Measurements from ENCODE around the gene PCBP3. TPM values are rescaled to one million over a fixed set of nuclear protein-coding genes. Genes with fewer than 3 reads are reported as not detected.

The PCBP3 gene
- total and polyA plus RNA-seq, 2 of the 8 experiments (the other 6 are each of a cell fraction or from before 2014, with no cell fraction given) = 3.5 to 6.3 TPM

DNA sequence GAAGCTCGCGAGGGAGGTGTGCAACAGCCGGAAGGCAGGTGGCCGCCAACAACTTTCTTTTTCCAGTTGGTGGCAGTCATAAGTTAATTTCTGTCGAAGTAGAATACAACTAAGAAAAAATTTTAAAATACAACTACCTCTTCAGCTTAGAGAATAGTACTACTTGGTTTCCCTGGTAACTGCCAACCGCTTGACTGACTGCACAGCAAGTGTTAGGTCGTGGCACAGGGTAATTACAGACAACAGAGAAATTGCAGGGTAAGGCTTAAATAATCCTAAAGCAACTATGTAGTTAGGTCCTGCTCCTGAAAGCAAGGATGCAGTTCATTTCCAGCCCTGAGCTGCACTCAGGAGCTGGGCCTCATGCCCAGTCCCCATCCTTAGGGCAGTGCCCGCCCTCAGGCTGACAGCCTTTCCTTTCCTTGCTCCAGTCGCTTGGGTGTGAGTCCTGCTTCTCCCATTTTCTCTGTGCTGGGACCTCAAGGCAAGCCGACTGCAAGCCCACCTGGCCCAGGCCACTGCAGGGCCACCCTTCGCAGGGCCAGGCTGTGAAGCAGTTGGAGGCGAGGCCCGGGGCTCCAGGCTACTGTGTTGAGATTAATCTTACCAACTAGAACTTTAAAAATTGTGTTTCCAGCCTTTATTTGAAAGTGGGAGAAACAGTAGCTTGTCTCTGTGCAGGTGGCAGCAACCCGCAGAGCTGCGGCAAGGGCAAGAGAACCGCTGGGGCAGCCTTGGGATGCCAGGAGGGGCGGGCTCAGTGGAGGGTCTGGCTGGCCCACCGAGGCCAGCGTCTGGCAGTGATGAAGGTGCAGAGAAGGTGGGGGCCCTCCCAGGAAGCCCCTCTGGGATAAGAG, 148.3 kb downstream of the PCBP3 start (continued):
- no peak for TF ChIP-seq SRF (IDR thresholded peaks at IDR 0.05; ENCODE audit: low read depth, low read length)
- TF ChIP-seq BCL11A (IDR thresholded peaks at IDR 0.05; ENCODE audit: low read depth in 2 of 2, low read length in 2 of 2) = no peak
- TF ChIP-seq SP1 (IDR thresholded peaks at IDR 0.05; ENCODE audit: low read depth, low read length) = no peak
